ENCODE results near the gene NDST1.

DNA sequence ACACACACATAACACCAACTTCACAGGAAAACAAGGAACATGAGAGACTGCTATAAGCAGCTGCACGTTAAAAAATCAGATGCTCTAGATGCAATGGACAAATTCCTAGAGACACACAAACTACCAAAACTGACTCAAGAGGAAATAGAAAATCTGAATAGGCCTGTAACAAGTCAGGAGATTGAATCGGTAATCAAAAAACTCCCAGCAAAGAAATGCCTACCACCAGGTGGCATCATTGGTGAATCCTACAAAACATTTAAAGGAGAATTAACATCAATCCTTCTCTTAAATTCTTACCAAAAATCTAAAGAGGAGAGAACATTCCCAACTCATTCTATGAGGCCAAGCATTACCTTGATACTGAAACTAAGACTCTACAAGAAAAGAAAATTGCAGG, 54.9 kb downstream of the NDST1 start:
- TF ChIP-seq, protein P1, sequence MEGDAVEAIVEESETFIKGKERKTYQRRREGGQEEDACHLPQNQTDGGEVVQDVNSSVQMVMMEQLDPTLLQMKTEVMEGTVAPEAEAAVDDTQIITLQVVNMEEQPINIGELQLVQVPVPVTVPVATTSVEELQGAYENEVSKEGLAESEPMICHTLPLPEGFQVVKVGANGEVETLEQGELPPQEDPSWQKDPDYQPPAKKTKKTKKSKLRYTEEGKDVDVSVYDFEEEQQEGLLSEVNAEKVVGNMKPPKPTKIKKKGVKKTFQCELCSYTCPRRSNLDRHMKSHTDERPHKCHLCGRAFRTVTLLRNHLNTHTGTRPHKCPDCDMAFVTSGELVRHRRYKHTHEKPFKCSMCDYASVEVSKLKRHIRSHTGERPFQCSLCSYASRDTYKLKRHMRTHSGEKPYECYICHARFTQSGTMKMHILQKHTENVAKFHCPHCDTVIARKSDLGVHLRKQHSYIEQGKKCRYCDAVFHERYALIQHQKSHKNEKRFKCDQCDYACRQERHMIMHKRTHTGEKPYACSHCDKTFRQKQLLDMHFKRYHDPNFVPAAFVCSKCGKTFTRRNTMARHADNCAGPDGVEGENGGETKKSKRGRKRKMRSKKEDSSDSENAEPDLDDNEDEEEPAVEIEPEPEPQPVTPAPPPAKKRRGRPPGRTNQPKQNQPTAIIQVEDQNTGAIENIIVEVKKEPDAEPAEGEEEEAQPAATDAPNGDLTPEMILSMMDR (IDR thresholded peaks at IDR 0.05): peak; percentile 56
- TF ChIP-seq BHLHE40 (IDR thresholded peaks at IDR 0.05; ENCODE audit: low read depth, low read length) (no peak), RAD21 (conservative IDR thresholded peaks at IDR 0.05 in 1 of 2, IDR thresholded peaks at IDR 0.05 in 1 of 2) (peak; percentile 66 to 72), SMC3 (IDR thresholded peaks at IDR 0.05) (peak; percentile 65), POLR2A (IDR thresholded peaks at IDR 0.05; ENCODE audit: low read length) (no peak), EP300 (IDR thresholded peaks at IDR 0.05) (no peak), KDM1A (IDR thresholded peaks at IDR 0.05; ENCODE audit: low read depth) (no peak), ESRRA (IDR thresholded peaks at IDR 0.05; ENCODE audit: borderline replicate concordance, low read length) (no peak), HES2 (IDR thresholded peaks at IDR 0.05) (no peak), HDAC2 (IDR thresholded peaks at IDR 0.05) (no peak), CHD2 (IDR thresholded peaks at IDR 0.05; ENCODE audit: low read length, partially characterized antibody) (no peak), RCOR1 (IDR thresholded peaks at IDR 0.05; ENCODE audit: low read depth, low read length) (no peak), MAZ (IDR thresholded peaks at IDR 0.05; ENCODE audit: borderline replicate concordance, low read depth, low read length) (no peak), MAX (IDR thresholded peaks at IDR 0.05) (no peak)
